NCI-H524 (cell line): Measurements from ENCODE around the gene CACNA1B.
"Not testable (repeated sequence)": the region's sequence is repeated elsewhere in the genome, so short reads cannot be mapped to it uniquely, and the experiment has no call there.

Experiments used
- DNase-seq, 2 experiments: peaks; one replicate each; lab custom pipeline; 2025; lab: John Stamatoyannopoulos, UW

The CACNA1B gene

DNA sequence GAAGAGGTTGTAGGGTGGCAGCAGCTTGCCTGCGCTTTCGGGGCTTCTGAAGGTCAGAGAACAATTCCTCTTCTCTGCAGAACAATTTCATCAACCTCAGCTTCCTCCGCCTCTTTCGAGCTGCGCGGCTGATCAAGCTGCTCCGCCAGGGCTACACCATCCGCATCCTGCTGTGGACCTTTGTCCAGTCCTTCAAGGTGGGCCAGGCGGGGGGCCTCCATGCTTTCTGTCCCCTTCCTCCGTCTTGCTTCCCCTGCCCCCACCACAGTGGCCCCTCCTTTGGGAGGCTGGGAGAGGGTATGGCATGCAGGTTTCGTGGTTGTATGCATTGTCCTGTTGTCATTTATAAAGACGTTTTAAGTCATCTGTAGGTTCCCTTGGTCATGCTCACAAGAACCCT is 195.8 kb downstream of the CACNA1B start:
- no peak for DNase-seq

DNA sequence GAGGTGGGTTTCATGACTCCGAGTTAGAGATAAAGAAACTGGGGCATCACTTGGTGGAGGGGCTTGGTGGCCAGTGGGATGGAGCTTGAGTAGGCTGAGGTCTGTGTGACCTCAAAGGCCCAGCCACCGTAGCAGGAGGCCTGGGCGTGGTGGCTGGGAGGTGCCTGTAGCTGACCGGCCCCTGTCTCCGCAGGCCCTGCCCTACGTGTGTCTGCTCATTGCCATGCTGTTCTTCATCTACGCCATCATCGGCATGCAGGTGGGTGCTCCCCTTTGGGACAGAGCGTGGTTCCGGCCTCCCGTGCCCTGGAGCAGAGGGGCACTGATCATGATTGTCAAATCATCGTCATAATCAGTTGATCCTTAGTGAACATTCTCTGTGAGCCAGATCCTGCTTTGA is 196.2 kb downstream of the CACNA1B start:
- DNase-seq = no peak

DNA sequence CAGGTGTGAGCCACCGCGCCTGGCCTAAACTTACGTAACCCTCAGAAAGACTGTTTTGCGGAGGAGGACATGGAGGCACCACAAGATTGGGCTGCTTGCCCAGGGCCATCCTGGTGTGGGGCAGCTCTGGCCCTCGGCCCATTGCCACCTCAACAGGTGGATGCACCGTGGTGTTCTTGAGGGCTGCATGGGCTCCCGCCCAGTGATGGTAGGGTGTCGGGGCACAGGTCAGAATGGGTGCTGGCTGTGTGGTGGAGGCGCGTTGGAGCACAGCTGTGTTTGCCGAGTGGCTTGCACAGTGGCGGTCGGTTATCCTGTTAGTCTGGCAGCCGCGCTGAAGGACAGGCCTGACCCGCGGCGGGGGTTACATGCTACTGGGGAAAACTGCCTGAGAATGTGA is 196.9 kb downstream of the CACNA1B start:
- DNase-seq = no peak

DNA sequence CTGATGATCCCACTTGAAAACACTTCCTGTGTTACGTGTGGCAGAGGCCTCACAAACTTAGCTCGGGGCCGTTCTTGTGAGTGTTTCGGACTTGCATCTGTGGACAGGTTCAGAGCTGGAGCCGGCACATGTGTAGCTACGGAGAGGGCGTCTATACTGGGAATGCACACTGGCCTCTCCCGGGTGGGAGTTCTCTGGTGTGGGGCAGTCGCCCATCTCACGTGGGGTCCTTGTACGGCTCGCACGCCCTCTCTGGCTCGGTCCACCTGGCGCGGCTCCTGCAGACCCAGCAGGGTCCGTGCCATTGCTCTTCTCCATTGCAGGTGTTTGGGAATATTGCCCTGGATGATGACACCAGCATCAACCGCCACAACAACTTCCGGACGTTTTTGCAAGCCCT is 197.9 kb downstream of the CACNA1B start:
- no peak for DNase-seq

DNA sequence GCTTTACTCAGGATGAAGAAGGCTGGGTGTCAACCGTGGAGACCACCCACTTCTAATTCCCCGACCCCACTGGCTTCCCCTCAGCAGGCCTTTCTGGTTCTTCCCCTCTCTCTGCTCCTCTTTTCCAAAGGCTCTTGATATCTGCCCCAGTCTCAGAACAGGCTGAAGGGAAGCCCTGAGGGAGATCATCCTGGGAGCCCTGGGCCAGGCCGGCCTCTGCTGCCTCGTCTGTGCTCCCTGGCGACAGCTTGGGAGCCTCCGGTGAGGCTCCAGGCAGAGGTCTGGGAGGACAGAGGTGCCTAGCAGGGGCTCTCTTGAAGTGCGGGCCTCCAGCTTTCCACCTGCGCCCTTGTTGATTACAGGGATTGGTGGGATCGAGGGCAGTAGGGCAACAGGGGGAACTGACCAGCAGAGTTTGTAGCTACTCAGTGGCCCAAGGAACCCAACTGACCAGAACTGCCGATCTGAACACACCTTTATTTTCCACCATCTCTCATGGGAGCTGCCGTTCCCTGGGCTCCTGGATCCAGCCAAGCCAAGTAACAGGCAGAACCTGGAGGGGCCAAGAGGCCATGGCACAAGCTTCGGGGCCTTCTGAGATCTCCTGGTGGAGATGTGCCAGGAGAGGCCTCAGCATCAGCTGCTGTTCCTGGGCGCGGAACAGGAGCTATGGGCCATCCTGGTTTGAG is 198.5 kb downstream of the CACNA1B start:
- no peak for DNase-seq

DNA sequence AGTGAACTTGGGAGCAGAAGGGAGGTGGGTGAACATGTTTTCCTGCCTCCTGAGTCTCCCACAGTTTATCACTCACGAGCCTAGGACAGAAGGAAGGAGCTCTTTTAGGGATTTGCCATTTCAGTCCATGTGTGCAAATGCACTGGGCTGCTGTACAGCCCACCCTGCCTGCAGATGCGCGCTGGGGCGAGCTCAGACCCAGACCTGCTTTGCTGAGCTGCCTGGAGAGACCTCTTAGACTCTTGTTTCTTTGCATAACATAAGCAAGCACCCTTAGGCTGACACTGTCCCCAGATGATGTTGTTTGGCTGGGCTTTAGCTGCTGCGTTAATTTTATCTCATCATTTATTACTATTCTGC is 199.0 kb downstream of the CACNA1B start:
- DNase-seq = no peak

DNA sequence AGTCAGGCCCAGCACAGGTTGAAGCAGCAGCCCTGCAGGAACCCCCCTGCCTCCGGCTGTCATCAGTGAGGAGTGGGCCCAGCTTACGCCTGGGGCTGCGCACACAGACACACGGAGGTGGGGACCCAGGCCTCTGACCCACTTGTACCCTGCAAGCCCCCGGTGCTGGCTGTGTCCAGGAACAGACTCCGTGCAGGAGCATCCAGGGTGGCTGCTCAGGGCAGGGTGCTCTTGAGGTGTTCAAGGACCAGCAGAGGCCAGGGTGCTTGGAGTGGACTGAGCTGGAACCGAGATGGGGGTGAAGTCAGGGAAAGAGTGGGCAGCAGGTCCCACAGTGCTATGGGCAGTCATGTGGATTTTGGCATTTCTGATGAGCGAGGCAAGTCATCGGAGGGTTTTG is 199.5 kb downstream of the CACNA1B start:
- DNase-seq = no peak

DNA sequence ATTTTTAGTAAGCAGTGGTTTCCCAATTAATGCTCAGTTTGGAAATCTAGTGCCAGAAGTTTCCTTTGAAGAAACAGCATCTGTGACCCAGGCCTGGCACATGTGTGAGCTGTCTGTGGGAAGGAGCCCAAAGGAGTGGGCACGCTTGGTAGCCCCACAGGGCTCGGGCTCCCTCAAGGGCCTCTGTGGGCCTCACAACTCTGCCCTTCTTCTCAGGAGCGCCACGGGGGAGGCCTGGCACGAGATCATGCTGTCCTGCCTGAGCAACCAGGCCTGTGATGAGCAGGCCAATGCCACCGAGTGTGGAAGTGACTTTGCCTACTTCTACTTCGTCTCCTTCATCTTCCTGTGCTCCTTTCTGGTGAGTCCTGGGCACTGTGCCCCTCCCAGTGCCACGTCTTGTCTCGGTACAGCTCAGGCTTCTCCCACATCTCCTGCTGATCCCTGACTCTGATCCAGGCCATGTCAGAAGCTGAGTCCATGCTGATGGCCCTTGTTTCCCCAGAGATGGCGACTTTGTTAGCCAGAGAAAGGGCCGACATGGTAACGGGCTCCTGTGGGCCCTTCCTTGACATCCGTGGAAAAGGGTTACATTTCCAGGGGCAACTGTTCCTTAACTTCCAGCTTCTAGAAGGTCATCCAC is 200.4 kb downstream of the CACNA1B start:
- no peak for DNase-seq

DNA sequence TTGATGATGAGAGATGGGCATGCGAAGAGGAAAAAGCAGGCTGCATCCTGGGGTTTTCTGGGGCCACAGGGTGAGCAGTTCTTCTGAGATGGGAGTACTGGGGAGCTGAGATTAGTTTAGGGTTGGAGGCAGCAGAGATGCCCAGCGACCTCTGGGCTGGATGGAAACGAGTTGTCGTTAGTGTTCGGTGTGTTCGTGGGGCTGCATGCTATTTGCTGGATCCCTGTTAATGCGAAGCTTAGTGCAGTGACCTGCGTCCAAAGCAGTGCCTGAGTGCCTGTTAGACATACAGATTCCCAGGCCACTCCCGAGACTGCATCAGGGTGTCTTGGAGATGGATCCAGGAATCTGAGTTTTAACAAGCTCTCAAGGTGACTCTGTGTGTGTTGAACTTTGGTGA is 201.3 kb downstream of the CACNA1B start:
- DNase-seq = no peak

DNA sequence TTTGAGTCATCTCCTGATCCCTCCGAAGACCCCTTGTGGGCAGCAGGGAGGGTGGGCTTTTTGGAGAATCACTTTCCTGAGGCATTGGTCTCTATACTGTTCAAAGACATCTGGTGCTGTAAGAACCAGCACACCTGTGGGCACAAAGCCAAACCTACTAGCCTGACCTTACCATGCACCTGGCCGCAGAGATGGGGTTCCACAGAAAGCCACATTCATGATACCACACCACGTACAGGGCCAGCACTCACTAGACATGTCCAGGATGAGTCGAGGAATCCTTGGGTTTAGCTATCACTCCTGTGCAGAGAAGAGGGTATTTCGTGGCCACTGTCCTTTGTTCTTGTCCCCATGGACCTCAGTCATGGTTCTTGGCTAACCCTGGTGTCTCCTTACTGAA is 203.4 kb downstream of the CACNA1B start:
- no peak for DNase-seq

DNA sequence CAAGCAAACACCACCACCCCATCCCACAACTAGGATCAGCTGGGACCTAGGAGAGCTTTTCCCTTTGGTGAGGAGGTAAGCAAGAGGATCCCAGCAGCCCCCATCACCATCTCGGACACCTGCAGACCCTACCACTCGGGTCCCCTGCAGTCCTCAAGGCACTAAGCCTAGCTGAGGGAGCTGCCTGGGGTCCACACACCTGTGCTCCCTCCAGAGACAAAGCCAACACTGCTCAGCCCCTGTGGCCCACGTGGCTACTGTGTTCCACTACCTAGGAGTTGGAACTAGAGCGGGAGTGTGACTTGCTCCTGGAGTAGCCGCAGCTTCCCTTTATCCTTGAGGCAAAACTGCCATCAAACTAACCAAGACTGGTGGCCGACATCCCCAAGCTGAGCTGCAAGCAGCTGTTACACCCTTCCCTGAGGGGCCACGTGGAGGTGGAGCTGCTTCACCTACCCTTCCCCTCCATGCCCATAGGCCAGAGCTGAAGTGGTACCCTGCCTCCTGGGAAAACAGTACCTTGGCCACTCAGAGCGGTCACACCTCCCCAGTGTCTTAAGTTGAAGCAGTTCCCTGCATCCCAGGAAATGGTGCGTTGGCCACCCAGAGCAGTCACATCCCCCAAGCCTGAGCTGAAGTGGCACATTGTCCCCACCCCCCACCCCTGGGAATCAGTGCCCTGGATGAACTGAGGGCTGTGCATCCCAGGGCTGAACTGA is 205.5 kb downstream of the CACNA1B start:
- no peak for DNase-seq

DNA sequence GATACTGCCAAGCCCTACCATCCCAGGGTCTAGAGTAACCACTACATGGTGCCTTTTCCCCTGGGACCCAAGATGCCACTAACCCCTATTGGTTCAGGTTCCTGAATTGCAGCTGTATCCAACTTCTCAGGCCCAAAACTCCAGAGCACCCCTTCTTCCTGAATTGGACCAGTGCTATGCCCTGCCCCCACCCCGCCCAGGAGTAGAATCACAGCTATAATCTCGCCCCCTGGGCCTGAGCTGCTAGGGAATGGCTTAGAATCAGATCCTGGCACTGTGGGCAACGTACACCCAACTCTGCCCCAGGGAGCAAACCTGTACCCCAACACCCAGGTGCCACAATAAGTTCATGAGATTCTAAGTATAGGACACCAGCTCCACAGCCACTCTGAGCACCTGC is 206.3 kb downstream of the CACNA1B start:
- DNase-seq = no peak

DNA sequence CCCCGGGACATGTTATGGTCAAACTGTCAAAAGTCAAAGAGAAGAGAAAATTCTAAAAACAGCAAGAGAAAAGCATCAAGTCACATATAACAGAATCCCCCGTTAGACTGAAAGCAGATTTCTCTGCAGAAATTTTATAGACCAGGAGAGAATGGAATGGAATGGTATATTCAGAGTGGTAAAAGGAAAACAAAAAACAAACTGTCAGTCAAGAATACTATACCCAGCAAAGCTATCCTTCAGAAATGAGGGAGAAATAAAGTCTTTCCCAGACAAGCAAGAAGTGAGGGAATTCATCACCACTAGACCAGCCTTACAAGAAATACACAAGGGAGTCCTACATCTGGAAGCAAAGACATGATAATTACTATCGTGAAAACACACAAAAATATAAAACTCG is 208.0 kb downstream of the CACNA1B start:
- no peak for DNase-seq

DNA sequence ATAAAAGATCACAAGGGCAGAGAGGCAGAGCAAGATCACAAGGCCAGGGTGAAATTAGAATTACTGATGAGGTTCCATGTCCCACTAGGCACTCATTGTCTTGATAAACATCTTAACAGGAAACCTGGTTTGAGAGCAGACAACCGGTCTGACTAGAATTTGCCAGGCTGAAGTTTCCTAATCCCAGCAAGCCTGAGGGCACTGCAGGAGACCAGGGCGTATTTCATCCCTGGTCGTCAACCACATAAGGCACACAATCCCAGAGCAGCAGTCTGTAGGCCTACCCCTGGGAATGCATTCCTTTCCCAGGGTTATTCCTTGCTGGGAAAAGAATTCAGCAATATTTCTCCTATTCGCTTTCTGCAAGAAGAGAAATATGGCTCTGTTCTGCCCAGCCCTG is 214.5 kb downstream of the CACNA1B start:
- not testable (repeated sequence) for DNase-seq

DNA sequence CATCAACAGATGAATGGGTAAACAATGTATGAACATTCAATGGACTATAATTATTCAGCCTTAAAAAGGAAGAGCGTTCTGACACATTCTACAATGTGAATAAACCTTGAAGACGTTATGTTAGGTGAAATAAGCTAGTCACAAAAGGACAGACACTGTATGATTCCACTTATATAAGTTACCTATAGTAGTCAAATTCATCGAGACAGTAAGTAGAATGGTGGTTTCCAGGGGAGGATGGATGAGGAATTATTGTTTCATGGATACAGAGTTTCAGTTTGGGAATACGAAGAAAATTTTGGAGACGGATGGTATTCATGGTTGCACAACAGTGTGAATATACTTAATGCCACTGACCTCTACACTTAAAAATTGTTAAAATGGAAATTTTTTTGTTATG is 216.4 kb downstream of the CACNA1B start:
- DNase-seq = no peak

DNA sequence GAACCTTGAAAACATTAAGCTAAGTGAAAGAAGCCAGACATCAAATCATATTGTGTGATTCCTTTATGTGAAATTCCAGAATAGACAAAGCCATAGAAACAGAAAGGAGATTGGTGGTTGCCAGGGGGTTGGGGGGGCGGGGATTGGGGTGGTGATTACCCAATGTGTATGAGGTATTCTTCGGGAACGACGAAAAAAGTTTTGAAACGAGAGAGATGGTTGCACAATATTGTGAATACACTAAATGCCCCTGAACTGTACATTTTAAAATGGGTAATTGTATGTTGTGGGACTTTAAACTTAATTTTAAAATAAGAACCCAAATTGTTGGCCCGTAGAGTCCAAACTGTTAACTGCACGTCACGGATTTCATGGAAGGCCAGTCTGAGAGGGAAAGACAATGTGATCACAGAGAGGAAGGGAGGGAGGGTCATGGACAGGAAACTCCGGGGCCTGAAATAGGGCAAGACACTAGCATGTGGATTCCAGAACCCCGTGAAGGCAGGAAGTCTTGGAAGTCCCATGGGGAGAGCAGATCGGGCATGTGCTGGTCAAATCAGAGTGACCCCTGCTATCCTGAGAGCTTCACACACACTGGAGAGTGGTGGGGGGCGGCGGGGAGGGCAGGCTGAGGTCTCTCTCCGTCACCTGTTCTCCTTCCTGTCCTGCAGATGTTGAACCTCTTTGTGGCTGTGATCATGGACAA is 218.4 kb downstream of the CACNA1B start:
- no peak for DNase-seq

DNA sequence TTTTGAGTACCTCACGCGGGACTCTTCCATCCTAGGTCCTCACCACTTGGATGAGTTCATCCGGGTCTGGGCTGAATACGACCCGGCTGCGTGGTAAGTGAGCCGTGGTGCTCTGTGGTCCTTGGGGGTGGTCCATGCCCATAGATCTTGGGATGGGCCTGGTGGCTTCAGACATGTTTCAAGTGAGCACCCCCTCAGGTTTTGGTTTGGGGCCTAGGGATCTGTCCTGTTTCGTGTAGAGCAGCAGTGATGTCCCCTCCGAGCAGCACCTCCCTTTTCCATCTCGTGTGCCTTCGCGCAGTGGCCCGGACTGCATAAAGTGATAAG is 218.9 kb downstream of the CACNA1B start:
- DNase-seq = no peak

DNA sequence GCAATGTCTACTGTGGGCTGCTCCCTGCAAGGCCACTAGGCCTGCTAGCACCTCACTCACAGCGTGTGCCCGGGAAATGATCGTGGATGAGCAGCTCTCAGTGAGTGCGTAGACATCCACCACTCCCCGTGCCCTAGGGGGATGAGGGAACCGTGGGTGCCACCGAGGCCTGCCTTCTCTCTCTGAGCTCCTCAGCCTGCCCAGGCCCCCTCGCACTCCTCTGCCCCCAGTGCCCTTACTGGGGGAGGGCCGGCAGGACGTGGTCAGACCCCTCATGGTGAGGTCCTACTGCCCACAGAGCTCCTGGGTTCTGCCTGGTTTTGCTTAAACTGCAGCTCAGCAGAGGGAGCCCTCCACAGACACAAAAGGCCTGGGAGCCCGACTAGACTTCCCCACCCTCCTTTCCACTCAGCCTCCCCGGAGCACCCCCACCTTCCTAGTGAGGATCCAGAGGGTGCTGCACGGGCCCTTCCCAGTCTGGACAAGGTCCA is 220.0 kb downstream of the CACNA1B start:
- DNase-seq = no peak

DNA sequence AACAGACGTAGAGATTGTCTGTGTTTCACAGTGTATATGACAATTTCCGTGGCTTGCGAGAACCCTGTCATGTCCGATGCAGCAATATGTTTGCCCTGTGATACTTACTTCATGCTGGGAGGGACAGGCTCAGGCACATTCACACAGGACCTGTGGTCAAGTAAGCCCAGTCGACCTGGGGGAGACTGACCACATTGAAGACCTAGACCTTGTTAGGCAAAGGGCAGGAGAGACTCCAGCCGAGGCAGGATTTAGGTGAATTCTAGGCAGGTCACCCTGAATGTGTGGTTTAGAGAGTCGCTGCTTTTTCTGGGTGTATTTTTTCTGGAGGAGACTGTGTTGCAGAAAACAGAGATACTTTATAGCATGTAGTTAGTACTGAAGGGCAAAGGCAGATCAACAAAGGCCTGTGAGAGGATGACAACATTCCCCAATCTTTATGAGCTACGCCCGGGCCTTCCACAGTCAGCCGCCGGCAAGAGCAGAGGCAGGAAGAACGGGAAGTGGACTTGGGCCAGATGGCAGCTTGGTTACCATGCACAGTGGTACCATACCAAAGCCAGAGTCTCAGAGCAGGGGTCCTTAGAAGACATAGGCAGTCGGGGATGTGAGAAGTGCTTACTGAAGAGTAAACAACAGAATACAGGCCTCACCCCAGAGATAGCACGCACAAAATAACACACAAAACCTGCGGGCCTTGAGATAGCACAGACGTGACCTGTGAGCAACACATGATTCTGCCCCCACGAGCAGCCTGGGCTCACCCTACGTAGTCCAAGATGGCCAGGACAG is 220.7 kb downstream of the CACNA1B start:
- no peak for DNase-seq

DNA sequence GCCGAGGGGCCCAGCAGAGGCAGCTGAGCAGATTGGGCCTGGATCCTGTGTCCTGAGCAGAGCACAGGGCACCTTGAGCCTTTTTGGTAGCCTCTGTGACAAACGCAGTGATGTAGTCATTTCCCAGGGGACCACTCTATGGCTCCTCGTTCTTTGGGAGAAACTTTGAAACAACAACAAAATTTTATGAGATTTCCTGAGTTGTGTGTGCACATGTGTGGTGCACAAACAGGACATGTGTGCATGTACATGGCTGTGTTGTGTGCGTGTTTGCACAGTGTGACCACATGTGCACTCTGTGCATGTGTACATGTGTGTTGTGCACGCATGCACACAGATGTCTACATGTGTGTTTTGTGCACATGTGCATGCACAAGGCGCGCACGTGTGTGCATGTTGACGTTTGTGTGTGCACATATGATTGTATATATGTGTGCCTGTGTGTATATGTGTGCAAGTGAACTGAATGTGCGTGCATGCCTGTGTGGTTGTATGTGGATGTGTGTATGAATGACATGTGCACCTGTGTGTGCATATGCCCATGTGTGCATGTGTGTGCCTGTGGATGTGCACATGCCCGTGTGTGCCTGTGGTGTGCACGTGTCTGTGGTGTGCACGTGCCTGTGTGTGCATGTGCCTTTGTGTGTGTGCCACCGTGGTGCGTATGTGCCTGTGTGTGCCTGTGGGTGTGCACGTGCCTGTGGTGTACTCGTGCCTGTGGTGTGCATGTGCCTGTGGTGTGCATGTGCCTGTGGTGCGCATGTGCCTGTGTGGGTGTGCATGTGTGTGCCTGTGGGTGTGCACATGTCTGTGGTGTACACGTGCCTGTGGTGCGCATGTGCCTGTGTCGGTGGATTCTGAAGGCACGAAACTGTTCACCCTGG is 221.6 kb downstream of the CACNA1B start:
- DNase-seq = no peak
